Embryonic facial prominence (tissue), 1 donor: ENCODE data around the gene AGK.
"Not testable (repeated sequence)": the region's sequence is repeated elsewhere in the genome, so short reads cannot be mapped to it uniquely, and the experiment has no call there.

Source experiments
- DNase-seq: peaks from one replicate; pipeline ENCODE4 v3.0.0-alpha.2; 2016; ENCODE audit errors: extremely low spot score

Gene AGK

DNA sequence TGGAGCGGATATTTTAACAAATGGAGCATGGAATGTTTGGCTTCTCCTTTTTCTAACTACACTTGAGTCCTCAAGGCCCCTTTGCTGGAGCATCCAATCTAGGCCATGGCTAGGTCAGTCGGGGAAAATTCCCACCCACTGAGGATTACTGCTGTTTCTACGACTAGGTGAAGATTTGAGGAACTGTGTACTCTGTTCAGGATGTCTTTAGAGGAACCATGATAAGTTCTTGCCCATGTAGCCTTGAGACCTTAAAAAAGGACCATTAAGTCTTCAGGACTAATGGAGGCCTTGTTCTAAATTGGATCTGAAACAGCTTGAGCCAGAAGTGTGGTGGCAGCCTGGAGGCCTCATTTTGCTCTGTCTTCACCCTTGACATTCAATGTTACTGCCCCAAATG is 6.2 kb downstream of the AGK start:
- DNase-seq = no peak

DNA sequence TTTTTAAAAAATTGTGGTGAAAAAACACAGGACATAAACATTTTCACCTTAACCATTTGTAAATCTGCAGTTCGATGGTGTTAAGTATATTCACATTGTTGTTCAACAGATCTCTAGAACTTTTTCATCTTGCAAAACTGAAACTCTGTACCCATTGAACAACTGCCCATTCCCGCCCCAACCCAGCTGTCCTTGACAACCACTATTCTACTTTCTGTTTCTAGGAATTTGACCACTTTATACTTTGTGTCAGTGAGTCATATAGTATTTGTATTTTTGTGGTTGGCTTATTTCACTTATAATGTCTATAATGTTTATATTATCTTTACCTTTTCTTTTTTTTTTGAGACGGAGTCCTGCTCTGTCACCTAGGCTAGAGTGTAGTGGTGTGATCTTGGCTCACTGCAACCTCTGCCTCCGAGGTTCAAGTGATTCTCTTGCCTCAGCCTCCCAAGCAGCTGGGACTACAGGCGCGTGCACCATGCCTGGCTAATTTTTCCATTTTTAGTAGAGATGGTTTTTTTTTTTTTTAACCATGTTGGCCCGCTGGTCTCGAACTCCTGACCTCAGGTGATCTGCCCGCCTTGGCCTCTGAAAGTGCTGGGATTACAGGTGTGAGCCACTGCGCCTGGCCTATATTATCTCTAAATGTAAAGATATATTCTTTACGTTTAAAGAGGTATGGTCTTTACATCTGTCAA is 6.8 kb downstream of the AGK start:
- not testable (repeated sequence) for DNase-seq

DNA sequence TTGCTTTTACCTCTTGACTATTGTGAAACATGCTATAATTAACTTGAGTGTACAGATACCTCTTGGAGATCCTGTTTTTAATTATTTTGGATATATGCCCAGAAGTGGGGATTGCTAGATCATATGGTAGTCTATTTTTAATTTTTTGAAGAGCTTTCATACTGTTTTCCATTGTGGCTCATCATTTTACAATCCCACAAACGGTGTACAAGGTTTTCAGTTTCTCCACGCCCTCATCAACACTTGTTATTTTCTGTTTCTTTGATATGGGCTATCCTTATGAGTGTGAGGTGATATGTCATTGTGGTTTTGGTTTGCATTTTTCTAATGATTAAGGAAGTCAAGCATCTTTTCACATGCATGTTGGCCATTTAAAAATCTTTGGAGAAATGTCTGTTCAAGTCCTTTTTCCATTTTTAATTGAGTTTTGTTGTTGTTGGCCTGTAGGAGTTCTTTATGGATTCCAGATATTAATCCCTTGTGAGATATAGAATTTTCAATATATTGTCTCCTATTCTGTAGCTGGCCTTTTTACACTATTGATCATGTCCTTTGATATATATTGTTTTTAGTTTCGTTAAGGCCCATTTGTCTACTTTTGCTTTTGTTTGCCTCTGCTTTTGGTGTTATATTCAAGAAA is 7.5 kb downstream of the AGK start:
- no peak for DNase-seq

DNA sequence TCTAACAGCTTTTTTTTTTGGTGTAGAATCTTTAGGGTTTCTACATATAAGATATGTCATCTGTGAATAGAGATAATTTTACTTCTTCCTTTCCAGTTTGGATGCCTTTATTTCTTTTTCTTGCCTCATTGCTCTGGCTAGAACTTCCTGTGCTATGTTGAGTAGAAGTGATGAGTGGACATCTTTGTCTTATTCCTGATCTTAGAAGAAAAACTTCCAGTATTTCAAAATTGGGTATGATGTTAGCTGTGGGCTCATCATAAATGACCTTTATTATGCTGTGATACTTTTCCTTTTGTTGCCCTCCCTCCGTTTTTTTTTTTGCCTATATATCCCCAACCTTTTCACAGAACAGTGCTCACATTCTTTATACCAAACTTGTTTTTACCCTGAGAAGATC is 8.8 kb downstream of the AGK start:
- no peak for DNase-seq

DNA sequence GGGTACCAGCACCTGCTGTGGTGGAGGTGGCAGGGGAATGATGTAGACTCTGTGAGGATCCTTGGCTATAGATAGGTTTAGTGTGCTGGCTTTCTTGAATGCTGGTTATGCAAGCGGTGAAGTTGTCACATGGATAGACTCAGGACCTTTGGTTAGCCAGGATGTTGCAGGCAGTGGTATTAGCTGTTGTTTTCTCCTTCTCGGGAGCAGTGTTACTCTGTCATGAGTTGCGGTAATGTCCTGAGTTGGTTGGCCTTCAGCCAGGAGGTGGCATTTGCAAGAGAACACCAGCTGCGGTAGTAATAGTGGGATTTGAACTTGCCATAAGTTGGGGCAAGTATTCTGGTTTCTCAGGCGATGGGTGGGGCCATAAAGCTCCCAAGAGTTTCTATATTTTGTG is 10.8 kb downstream of the AGK start:
- DNase-seq = no peak

DNA sequence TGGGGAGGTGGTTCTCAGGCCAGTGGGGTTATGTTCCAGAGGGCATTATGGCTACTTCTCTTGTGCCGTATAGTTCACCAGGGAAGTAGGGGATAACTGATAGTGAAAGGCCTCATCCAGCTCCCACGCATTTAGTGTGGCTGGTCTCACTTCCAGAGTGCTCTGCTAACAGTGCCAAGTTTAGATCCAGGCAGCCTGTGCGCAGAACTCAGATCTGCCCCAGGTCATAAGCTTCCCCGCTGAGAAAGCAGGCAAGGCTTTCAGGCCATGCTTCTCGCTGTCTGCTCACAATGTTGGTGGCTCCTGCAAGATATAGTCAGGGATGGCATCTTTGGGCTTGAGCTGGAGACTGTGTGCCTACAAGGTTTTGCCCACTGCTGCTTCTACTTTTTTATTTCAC is 11.3 kb downstream of the AGK start:
- DNase-seq = no peak

DNA sequence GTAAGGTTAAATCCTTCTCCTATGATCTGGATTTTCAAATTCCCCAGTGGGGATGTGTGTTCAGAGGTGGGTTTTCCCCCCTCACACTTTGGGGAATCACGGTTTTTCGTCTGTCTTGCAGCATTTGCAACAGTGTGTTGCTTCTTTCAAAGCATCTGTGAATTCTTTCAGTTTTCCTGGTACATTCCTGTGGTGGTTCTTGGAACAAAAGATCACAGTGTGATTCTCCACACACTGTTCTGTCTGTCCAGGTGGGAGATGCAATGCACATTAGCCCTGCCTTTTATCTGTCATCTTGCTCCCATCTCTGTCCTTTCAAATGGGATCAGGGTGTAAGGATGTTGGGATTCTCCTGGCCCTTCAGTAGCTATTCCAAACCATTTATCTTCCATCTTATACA is 11.8 kb downstream of the AGK start:
- no peak for DNase-seq

DNA sequence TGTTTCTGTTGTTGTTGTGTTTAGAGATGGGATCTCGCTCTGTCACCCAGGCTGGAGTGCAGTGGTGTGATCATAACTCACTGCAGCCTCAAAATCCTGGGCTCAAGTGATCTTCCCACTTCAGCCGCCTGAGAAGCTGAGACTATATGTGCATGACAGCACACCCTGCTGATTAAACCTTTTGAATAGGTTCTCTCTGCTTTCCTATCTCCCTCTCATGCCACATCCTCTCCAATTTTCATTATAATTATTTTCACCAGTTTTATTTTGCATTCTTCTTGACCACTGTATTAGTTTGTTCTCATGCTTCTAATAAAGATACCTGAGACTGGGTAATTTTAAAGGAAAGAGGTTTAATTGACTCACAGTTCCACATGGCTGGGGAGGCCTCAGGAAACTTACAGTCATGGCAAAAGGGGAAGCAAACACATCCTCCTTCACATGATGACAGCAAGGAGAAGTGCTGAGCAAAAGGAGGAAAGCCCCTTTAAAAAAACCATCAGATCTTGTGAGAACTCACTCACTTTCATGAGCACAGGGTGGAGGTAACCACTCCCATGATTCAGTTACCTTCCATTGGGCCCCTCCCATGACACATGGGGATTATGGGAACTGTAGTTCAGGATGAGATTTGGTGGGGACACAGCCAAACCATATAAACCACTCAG is 12.9 kb downstream of the AGK start:
- no peak for DNase-seq

DNA sequence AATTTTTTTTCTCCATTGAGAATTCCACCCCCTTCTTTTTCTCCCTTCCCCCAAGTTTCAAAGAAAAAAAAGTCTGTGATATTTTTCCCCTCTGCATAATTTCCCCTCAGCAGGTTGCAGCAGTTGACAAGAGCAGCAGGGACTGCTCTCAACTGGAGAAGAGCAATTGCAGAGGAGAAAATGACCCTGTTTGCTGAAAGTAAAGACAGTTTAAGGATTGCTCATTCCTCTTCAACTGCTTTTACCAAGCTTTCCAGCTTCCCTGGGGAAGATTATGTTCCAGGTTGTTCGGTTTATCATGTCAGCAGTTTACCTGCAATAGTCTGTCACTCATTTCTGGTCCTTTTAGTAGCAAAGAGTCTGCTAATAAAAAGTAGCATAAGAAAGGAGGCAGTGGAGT is 16.2 kb downstream of the AGK start:
- no peak for DNase-seq

DNA sequence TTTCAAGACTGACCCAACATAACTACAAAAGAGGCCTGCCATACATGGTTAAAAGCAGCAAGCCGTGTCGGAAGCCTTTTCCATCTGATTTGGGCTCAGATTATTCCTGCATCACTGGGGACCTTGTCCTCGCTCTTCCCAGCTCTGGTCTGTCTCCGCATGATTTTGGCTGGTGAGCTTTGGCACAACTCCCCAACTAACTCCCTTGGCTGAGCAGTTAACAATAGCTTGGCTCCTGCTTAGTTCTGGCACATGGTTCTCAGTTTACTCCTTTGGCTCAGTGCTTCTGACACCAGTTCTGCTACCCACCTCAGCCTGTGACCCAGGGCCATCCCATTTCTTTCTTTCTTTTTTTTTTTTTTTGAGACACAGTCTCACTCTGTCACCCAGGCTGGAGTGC is 17.0 kb downstream of the AGK start:
- DNase-seq = no peak

DNA sequence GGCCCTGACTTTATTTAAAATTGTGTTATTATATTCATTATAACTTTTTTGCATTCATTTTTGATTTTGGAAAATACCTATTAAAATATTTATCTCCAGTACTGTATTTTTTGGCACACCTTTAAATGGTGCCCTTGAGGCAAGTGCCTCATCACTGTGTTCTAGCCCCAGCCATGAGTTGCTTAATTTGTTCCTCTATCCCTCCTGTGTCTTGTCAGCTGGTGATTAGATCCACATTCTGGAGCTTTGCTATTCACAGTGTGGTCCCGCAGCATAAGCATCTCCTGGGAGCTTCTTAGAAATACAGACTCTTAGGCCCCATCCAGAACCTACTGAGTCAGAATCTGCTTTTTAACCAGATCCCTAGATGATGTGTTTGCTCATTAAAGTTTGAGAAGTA is 19.8 kb downstream of the AGK start:
- no peak for DNase-seq

DNA sequence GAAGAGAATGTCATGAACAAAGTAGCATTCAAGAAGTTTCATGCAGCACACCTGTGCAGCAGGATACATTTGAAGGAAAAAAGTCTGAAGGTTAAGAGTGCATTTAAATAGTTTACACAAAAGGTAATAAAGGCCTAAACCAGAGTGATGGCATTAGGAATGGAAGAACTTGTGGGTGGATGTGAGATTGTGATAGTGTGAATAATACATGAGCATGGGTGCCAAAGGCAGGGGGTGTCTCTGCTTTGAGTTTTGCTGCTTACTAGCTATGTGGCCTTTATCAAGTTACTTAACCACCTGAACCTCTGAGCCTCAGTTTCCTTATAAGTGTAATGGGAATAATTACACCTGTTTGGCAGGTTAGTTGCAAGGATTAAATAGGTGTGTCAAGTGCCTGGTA is 21.0 kb downstream of the AGK start:
- no peak for DNase-seq

DNA sequence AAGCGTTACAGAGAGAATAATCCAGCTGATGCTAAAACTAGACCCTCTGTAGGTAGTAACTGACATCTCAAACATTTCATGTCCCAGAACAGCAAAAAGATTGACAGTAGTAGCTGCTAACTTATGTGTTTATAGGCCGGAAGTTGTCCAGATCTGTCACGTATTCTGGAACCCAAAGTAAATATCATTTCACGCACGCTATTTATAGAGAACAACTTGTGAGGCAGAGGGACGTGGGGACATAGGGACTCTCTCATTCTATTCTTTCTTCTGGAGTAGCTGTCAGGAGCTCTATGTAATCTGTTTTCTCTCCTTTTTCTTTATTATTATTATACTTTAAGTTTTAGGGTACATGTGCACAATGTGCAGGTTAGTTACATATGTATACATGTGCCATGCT is 22.3 kb downstream of the AGK start:
- DNase-seq = no peak

DNA sequence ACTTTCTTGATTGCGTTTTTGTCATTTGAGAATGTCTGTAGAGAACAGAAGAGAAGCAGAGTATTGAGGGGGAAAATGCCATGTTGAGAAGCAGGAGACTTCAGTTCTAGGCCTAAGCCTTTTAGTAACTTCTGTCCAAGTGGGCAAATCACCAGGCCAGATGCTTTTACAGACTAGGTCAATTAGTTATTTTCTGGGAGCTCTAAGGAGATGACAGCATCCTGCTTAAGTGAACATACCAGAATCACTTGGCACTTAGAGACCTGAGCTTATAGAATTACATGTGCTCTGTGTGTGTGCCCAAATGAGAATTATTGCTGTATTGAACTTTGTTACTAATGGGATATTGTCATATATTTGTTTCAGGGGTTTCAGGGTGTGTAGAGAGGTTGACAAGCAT is 24.0 kb downstream of the AGK start:
- no peak for DNase-seq

DNA sequence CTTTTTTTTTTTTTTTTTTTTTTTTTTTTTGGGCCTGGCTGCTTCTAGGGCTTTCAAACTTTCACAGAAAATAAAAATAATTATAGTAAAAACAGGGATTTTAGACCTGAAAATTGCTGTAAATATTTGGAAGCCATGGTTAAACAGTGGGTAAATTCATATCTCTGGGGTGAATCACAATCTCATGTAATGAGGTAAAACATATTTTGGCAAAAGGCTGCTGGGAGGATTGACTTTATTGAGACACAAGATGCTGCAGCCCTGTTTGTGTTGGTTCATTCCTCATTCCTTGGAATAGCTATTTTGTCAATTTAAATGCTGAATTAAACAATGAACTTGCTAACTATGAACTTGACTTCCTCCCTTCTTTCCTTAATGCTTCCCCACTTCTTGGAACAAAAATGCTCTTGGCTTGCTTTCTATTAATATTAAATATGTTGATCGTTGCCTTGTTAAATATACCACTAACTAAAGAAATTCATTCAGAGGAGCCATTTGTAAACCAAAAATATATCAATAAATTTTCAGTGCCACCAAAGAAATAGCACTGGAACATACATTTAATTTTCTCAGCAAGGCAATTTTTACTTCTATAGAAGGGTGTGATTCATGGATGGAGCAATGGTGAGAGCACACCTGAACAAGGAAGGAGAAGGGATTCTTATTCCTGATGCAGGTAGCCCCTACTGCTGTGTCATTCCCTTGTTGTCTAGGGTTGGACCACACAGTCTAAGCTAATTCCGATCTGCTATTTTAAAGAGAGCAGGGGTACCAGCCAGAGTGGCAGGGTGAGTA is 24.6 kb downstream of the AGK start:
- DNase-seq = no peak

DNA sequence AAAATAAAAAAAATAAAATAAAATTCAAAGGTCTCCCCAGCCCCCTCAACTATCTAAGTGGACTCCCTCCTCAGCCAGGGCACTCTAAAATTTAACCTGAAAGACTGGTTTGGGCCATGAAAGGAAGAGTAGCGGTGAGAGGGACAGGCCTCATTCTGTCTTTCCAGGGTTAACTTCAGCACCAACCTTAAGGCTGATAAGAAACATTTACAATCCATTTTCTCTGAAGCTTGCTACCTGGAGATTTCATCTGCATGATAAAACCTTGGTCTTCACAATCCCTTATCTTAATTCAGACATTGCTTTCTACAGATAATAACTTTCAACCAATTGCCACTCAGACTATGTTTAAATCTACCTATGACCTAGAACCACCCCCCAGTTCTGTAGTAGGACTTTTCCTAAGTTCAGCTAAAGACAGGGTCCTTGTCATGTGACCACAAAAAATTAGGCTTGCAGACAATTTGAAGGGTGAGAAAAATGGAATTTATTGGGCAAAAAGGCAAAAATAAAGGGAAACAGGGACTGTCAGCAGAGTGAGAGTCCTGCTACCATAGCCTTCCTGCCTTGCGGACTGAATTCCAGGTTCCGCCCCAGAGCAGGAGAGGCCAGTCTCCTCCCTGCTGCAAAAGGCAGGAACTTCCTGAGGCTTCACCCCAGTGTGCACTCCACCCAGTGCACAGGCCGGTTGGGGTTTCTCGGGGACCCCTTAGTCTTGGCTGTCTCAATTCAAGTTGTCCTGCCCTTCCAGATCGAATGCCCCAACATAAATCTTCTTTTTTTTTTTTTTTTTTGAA is 26.0 kb downstream of the AGK start:
- no peak for DNase-seq

DNA sequence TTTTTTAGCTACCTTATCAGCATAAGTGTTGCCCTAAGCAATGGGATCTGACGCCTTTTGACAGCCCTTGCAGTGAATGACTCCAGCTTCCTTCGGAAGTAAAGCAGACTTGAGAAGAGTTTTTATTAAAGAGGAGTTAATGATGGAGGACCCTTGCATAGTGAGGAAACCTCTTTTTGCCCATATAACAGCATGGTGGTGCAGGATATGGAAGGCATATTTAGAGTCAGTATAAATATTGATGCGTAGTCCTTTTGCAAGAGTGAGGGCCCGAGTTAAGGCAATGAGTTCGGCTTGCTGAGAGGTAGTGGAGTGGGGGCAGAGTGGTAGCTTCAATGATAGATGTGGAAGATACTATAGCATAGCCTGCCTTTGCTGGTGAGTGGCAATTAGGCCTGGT is 28.7 kb downstream of the AGK start:
- DNase-seq = not testable (repeated sequence)

DNA sequence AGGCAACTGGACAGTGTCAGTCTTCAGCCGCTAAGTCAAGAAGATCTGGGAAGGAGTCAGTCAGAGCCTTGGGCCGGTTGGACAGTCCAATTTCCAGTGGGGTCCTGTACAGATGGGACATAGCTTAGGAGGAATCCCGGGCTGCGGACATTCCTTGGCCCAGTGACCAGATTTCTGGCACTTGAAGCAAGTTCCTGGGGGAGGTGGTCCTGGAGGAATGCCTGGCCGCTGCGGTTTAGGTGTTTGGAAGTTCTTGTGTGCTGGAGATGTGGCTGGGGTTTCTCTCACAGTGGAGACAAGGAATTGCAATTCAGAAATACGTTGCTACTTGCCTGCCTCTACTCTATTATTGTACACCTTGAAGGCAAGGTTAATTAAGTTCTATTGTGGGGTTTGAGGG is 30.9 kb downstream of the AGK start:
- not testable (repeated sequence) for DNase-seq

DNA sequence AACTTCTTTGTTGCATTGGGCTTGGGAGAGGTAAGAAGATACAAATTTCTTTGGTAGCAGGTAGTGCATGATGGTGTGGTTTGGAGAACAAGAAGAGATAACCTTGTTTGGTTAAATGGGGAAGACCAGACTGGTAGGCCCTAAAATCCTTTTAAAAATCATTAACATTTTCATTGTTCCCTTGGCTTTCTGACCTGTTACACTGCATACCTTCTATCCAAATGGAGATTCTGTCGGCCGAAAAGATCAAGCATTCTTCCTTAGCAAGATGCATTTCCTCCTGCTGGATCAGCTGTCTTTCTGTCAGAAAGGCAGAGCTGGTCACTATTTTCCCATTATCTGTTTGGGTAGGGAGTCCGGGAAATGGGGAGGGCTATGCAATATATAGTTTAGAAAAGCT is 33.7 kb downstream of the AGK start:
- DNase-seq = no peak

DNA sequence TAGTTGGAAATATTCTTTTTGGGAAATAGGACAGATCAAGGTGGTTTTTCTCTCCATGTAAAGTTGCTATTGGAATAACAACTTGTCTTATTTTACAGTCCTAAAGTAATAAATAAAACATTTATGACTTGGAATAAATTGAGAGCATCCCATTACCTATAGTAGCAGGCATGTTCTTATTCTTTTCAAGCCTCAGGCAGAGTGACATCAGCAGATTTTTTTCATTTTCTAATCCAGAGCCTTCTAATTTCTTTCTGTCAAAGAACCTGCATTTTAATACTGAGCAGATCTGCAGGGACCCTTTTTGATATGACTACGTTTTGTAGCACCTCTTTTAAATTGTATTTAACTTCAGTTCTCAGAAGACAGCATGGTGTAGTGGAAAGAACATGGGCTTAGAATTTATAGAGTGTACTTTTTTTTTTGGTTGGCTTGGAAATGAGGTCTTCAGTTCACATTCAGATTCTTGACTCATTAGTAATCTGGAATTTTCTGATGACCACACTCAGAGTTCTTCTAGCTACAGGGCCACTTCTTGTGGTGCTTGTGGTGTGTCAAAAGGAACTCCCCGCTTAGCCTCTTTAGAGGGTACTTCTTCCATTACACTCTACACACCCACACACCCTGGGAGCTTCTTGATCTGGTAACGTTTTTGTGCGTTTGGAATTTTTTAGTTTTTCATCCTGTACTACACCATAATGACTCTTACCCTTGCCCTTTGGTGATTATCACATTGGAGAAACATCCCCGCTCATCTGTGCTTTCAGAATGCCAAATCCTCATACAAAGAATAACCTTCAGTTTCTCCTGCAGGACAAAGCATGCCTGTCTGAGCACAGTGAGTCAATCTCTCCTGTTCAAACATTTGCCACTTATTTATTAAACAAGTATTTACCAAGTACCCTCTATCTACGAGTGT is 34.6 kb downstream of the AGK start:
- no peak for DNase-seq

DNA sequence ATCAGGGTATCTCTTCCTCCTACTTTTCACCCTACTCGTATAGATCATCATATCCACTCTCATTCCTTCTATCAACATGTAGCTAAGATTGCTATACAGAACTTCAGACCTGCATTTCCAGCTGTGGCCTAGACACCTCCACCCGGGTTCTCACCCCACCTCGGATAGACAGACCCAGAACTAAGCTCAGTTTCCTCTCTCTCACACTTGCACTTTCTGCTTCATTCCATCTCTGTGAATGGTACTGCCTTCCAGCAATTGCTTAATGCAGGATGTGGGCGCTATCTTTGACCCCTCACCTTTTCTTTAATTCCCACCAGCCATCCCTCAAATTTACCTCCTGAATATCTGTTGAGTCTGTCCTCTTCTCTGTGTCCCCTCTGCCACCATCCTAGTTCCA is 35.7 kb downstream of the AGK start:
- no peak for DNase-seq
